Measurements from ENCODE around the gene HNRNPDL. TPM values are rescaled to one million over a fixed set of nuclear protein-coding genes. Genes with fewer than 3 reads are reported as not detected.

HNRNPDL gene
- total and polyA plus RNA-seq, 2 of the 4 experiments (the other 2 are of a cell fraction) = 52.9 to 276 TPM

GRCh38 chr4:82425478-82425877 lies 4.8 kb downstream of the HNRNPDL start:
- Histone ChIP-seq H3K18ac (ENCODE audit: low read depth, low read length) (no peak overlapping the region), H3K4me3 (ENCODE audit: insufficient read depth, low read depth, low read length) (no peak overlapping the region), H3K9ac (ENCODE audit: low read depth, low read length) (no peak overlapping the region), H3K27me3 (ENCODE audit: control insufficient read depth, insufficient read depth, low read length) (no peaks in the 10 kb centered on the region), H2BK20ac (ENCODE audit: low read depth, low read length) (no peak overlapping the region), H3K4me1 (ENCODE audit: control insufficient read depth, insufficient read depth, low read length) (peaks cover 6% of the 10 kb centered on the region), H3K4ac (ENCODE audit: low read depth, low read length) (no peak overlapping the region), H3K27ac (ENCODE audit: insufficient read depth, low read length) (no peak overlapping the region), H3K9me1 (ENCODE audit: insufficient read depth, low read length) (peaks cover 10% of the 10 kb centered on the region), H3K9me3 (ENCODE audit: control insufficient read depth, insufficient read depth, low read length) (no peaks in the 10 kb centered on the region), H2BK15ac (ENCODE audit: low read depth, low read length) (no peak overlapping the region), H2BK5ac (ENCODE audit: low read depth, low read length, poor library complexity, severe bottlenecking) (no peak overlapping the region), H3K56ac (ENCODE audit: extremely low read depth, insufficient read depth, low read length) (no peak overlapping the region), H3K79me1 (ENCODE audit: low read depth in 1 of 2, low read length in 2 of 2) (peaks cover 2 to 37% of the 10 kb centered on the region in 2 experiments; a peak in 3 of 4 replicates), H2AFZ (replicated peaks; ENCODE audit: low read length, poor library complexity) (no peak overlapping the region), H3K36me3 (ENCODE audit: control insufficient read depth, insufficient read depth, low read length) (peaks cover 24% of the 10 kb centered on the region), H3K14ac (replicated peaks; ENCODE audit: low read depth, low read length) (no peak overlapping the region), H2AK5ac (ENCODE audit: low read depth, low read length) (no peak overlapping the region), H4K5ac (ENCODE audit: low read depth, low read length) (no peak overlapping the region), H2BK120ac (ENCODE audit: low read depth, low read length) (no peak overlapping the region), H4K20me1 (ENCODE audit: insufficient read depth, low read length) (peaks cover 74% of the 10 kb centered on the region), H4K8ac (ENCODE audit: low read depth in 2 of 2, low read length in 2 of 2) (no peak overlapping the region), H3K23ac (ENCODE audit: low read depth, low read length) (no peak overlapping the region), H3K4me2 (ENCODE audit: low read depth, low read length) (0 out of 2 replicates have a peak overlapping the region, but pooled peaks have one; percentile 4), H2AK9ac (replicated peaks; ENCODE audit: low read depth, low read length, poor library complexity) (no peak overlapping the region), H4K91ac (ENCODE audit: insufficient read depth, low read depth, low read length) (no peak overlapping the region)
- intact Hi-C loops (cut with micrococcal nuclease) (no loop called here), dilution Hi-C loops (cut with HindIII; ENCODE audit: low sequenced_read_pairs, unreplicated experiment) (no loop called here), in situ Hi-C loops (cut with MboI; ENCODE audit: low sequenced_read_pairs) (loop anchor here (25.0 kb wide), 1 partner anchor 612 kb away; the partner anchor contains the start of gene COPS4)
- TF ChIP-seq CEBPB (IDR thresholded peaks at IDR 0.05; ENCODE audit: low read depth, low read length) = no peak
- TF ChIP-seq FOS (IDR thresholded peaks at IDR 0.05; ENCODE audit: low read depth, low read length) = no peak
- TF ChIP-seq RAD21 (IDR thresholded peaks at IDR 0.05; ENCODE audit: low read length) = no peak
- TF ChIP-seq, protein P1, sequence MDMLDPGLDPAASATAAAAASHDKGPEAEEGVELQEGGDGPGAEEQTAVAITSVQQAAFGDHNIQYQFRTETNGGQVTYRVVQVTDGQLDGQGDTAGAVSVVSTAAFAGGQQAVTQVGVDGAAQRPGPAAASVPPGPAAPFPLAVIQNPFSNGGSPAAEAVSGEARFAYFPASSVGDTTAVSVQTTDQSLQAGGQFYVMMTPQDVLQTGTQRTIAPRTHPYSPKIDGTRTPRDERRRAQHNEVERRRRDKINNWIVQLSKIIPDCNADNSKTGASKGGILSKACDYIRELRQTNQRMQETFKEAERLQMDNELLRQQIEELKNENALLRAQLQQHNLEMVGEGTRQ (IDR thresholded peaks at IDR 0.05; ENCODE audit: low read depth, low read length) = no peak
- TF ChIP-seq POLR2A (IDR thresholded peaks at IDR 0.05; ENCODE audit: low read depth, low read length) = no peak
- no peak for TF ChIP-seq MXI1 (IDR thresholded peaks at IDR 0.05; ENCODE audit: borderline replicate concordance, low read depth, low read length)
- TF ChIP-seq NFE2L2 (IDR thresholded peaks at IDR 0.05; ENCODE audit: low read depth, low read length) = no peak
- no peak for TF ChIP-seq CHD1 (IDR thresholded peaks at IDR 0.05; ENCODE audit: low read depth, low read length)
- 90% methylated on average over 8 of the region's 10 CpGs; no CpG with 5 or more reads in 1 of the 2 experiments for WGBS, 2 experiments (ENCODE audit: extremely low coverage in 2 of 2, insufficient read length in 1 of 2)
- BruUV-seq (replicated peaks) = no TSS peak
- DNase-seq (no peak), ATAC-seq (ENCODE audit: low read depth) (no peak)
- POLR2A ChIA-PET (ENCODE audit: unreplicated experiment) = no interaction called here
- CTCF ChIA-PET = no interaction called here

Measured in IMR-90 (cell line).